HG02798 (cell line): ENCODE results near the gene NCKAP1.
"Not testable (repeated sequence)": the region's sequence is repeated elsewhere in the genome, so short reads cannot be mapped to it uniquely, and the experiment has no call there.

Experiments
- ATAC-seq: cut with Tn5 transposase; IDR thresholded peaks from one replicate; pipeline ENCODE4 v1.9.1; 2021; ENCODE audit warnings: mild to moderate bottlenecking; ENCODE audit not compliant: unreplicated experiment, poor library complexity

NCKAP1 gene

GRCh38 chr2:183011743-183012142 lies 26.5 kb downstream of the NCKAP1 start:
- no peak for ATAC-seq

GRCh38 chr2:183010112-183010511 lies 28.1 kb downstream of the NCKAP1 start:
- no peak for ATAC-seq

GRCh38 chr2:183009249-183009899 lies 28.9 kb downstream of the NCKAP1 start:
- no peak for ATAC-seq

- no peak for ATAC-seq
Measured at GRCh38 chr2:183001948-183002347, 36.3 kb downstream of the NCKAP1 start.

GRCh38 chr2:183000846-183001245 lies 37.4 kb downstream of the NCKAP1 start:
- ATAC-seq, result no peak

- no peak for ATAC-seq
Measured at GRCh38 chr2:182999348-183000028, 38.8 kb downstream of the NCKAP1 start.

GRCh38 chr2:182994228-182994912 lies 43.9 kb downstream of the NCKAP1 start:
- no peak for ATAC-seq

- no peak for ATAC-seq
Measured at GRCh38 chr2:182982941-182983340, 55.3 kb downstream of the NCKAP1 start.

GRCh38 chr2:182981475-182981874 lies 56.8 kb downstream of the NCKAP1 start:
- ATAC-seq, result not testable (repeated sequence)

- no peak for ATAC-seq
Measured at GRCh38 chr2:182980652-182981051, 57.6 kb downstream of the NCKAP1 start.

- ATAC-seq, result peak; percentile 82
Measured at GRCh38 chr2:182980115-182980514, 58.1 kb downstream of the NCKAP1 start.

GRCh38 chr2:182977463-182977862 lies 60.8 kb downstream of the NCKAP1 start:
- ATAC-seq, result no peak

- peak; percentile 48 for ATAC-seq
Measured at GRCh38 chr2:182973441-182974352, 64.6 kb downstream of the NCKAP1 start.

GRCh38 chr2:182972548-182972942 lies 65.7 kb downstream of the NCKAP1 start:
- no peak for ATAC-seq

- ATAC-seq, result peak; percentile 73
Measured at GRCh38 chr2:182971820-182972547, 66.3 kb downstream of the NCKAP1 start.

GRCh38 chr2:182970486-182970885 lies 67.8 kb downstream of the NCKAP1 start:
- ATAC-seq, result no peak

GRCh38 chr2:182968493-182968892 lies 69.8 kb downstream of the NCKAP1 start:
- no peak for ATAC-seq

- not testable (repeated sequence) for ATAC-seq
Measured at GRCh38 chr2:182966356-182966755, 71.9 kb downstream of the NCKAP1 start.

- ATAC-seq, result no peak
Measured at GRCh38 chr2:182962641-182963040, 75.6 kb downstream of the NCKAP1 start.

GRCh38 chr2:182960869-182961268 lies 77.4 kb downstream of the NCKAP1 start:
- ATAC-seq, result not testable (repeated sequence)
